K562 (cell line): ENCODE results near the gene KMT2C. TPM values are rescaled to one million over a fixed set of nuclear protein-coding genes. Genes with fewer than 3 reads are reported as not detected.

Experiments used
- ADNP ChIP-seq: fragments of 200-800 bp; sonication (Bioruptor generic); IDR thresholded peaks from 2 replicates; pipeline ENCODE4 v1.6.1; 2016; ENCODE audit warnings: missing genetic modification characterization, missing compliant biosample characterization
- ATF7 ChIP-seq: fragments of 450-650 bp; IDR thresholded peaks from 2 replicates; pipeline ENCODE4 v1.7.1; 2014; ENCODE audit warnings: mild to moderate bottlenecking, moderate library complexity
- BCOR ChIP-seq: fragments of 450-650 bp; IDR thresholded peaks from 2 replicates; pipeline ENCODE4 v1.6.1; 2016
- COPS2 ChIP-seq: fragments of 450-650 bp; conservative IDR thresholded peaks from 2 replicates; pipeline ENCODE4 v1.6.1; 2016; ENCODE audit warnings: mild to moderate bottlenecking, moderate library complexity
- CREM ChIP-seq: IDR thresholded peaks from 2 replicates; pipeline ENCODE4 v1.6.1; 2014; ENCODE audit warnings: antibody characterized with exemption, low read depth
- CSDE1 ChIP-seq, 2 experiments: fragments of 450-650 bp; IDR thresholded peaks; 2 replicates each; pipeline ENCODE4 v1.6.1; 2016; ENCODE audit warnings: mild to moderate bottlenecking in 1 of 2
- FOS ChIP-seq: IDR thresholded peaks from 3 replicates; pipeline ENCODE4 v1.6.1; 2011; ENCODE audit not compliant: insufficient read length; ENCODE audit errors: extremely low read depth
- KDM5B ChIP-seq: fragments of 200-600 bp; sonication (generic); IDR thresholded peaks from 2 replicates; pipeline ENCODE4 v1.6.1; 2012; ENCODE audit warnings: low read depth, mild to moderate bottlenecking, moderate library complexity, low read length, control low read depth, inconsistent platforms; ENCODE audit not compliant: insufficient replicate concordance
- MTA3 ChIP-seq: fragments of 450-650 bp; formaldehyde crosslinking; IDR thresholded peaks from 2 replicates; pipeline ENCODE4 v1.6.1; 2017; ENCODE audit warnings: mild to moderate bottlenecking, borderline replicate concordance
- MYNN ChIP-seq, 2 experiments: sonication (generic); formaldehyde crosslinking in 1 of 2; IDR thresholded peaks; 2 replicates each; pipeline versions ENCODE4 v1.5.0 to v1.6.1; 2016 to 2020; ENCODE audit warnings: antibody characterized with exemption in 1 of 2, missing genetic modification reagents in 1 of 2
- NCOA4 ChIP-seq: fragments of 450-650 bp; IDR thresholded peaks from 2 replicates; pipeline ENCODE4 v1.6.1; 2018; ENCODE audit warnings: mild to moderate bottlenecking; ENCODE audit not compliant: partially characterized antibody
- NFATC3 ChIP-seq: fragments of 450-650 bp; IDR thresholded peaks from 2 replicates; pipeline ENCODE4 v1.6.1; 2017; ENCODE audit warnings: mild to moderate bottlenecking
- OTX1 ChIP-seq: fragments of 450-650 bp; formaldehyde crosslinking; IDR thresholded peaks from 2 replicates; pipeline ENCODE4 v1.4.0; 2022; ENCODE audit warnings: mild to moderate bottlenecking
- RB1 ChIP-seq: fragments of 450-650 bp; IDR thresholded peaks from 2 replicates; pipeline ENCODE4 v1.6.1; 2017; ENCODE audit warnings: low read depth, mild to moderate bottlenecking
- RBM17 ChIP-seq: fragments of 200-400 bp; formaldehyde crosslinking; IDR thresholded peaks from 2 replicates; pipeline ENCODE4 v1.6.1; 2017; ENCODE audit warnings: low read depth, mild to moderate bottlenecking, low read length, borderline replicate concordance
- SAFB ChIP-seq: fragments of 200-400 bp; formaldehyde crosslinking; IDR thresholded peaks from 2 replicates; pipeline ENCODE4 v1.6.1; 2017; ENCODE audit warnings: low read depth, low read length, borderline replicate concordance
- TAF15 ChIP-seq: fragments of 200-400 bp; formaldehyde crosslinking; IDR thresholded peaks from 2 replicates; pipeline ENCODE4 v1.6.1; 2017; ENCODE audit warnings: mild to moderate bottlenecking, low read depth, low read length, moderate library complexity
- ZFP30 ChIP-seq: fragments of 250-450 bp; sonication (Bioruptor Pico); IDR thresholded peaks from 2 replicates; pipeline ENCODE4 v1.8.0; 2022; ENCODE audit warnings: moderate library complexity, mild to moderate bottlenecking, inconsistent platforms, borderline replicate concordance
- ZFPM2 ChIP-seq: fragments of 250-450 bp; sonication (Bioruptor Pico); IDR thresholded peaks from 2 replicates; pipeline ENCODE4 v1.5.1; 2022; ENCODE audit warnings: mild to moderate bottlenecking
- ZNF217 ChIP-seq: sonication (generic); formaldehyde crosslinking; IDR thresholded peaks from 2 replicates; pipeline ENCODE4 v1.8.0; 2022; ENCODE audit warnings: mild to moderate bottlenecking, missing genetic modification reagents
- ZNF3 ChIP-seq: fragments of 250-450 bp; sonication (Bioruptor Pico); IDR thresholded peaks from 2 replicates; pipeline ENCODE4 v1.5.0; 2021; ENCODE audit warnings: mild to moderate bottlenecking, moderate library complexity
- ZNF551 ChIP-seq: fragments of 250-450 bp; sonication (Bioruptor Pico); IDR thresholded peaks from 2 replicates; pipeline ENCODE4 v1.5.0; 2021; ENCODE audit warnings: mild to moderate bottlenecking, moderate library complexity
- polyA plus RNA-seq, 8 experiments: library from polyadenylated mRNA; depleted of rRNA in 4 of 8; stranded (reverse) in 5 of 8; unstranded in 3 of 8; fragments of >200 nt; fragmentation: Nextera tagmentation in 2 of 8; fragmentation: Illumina TruSeq in 1 of 8; extraction: Ambion mirVana in 2 of 8; extraction: Trizol in 1 of 8; gene quantifications; 2 replicates each; pipeline versions ENCODE4 v1.2.1 to v1.2.3, GENCODE V29; 2011 to 2014; ENCODE audit warnings: inconsistent platforms in 1 of 8, missing spikeins in 1 of 8
- total RNA-seq, 7 experiments: library from RNA; depleted of rRNA in 6 of 7; stranded (reverse); fragments of >200 nt in 6 of 7; fragmentation: Illumina TruSeq in 2 of 7; extraction: Trizol in 2 of 7; gene quantifications; 2 replicates each; pipeline versions ENCODE4 v1.2.1 to v1.2.3, GENCODE V29; 2011 to 2021; ENCODE audit warnings: low replicate concordance in 1 of 7
- TF ChIP-seq, protein P1 (sequence below): fragments of 200-400 bp; formaldehyde crosslinking; IDR thresholded peaks from 2 replicates; pipeline ENCODE4 v1.6.1; 2017; ENCODE audit warnings: mild to moderate bottlenecking, low read depth, low read length, moderate library complexity
- TF ChIP-seq, protein P2 (sequence below): sonication (generic); formaldehyde crosslinking; IDR thresholded peaks from 2 replicates; pipeline ENCODE4 v1.8.0; 2023; ENCODE audit warnings: mild to moderate bottlenecking, missing genetic modification reagents
- TF ChIP-seq, protein P3 (sequence below): IDR thresholded peaks from 2 replicates; pipeline ENCODE4 v1.6.1; 2016; ENCODE audit warnings: missing genetic modification characterization, missing compliant biosample characterization
- TF ChIP-seq, protein P4 (sequence below): sonication (generic); formaldehyde crosslinking; IDR thresholded peaks from 2 replicates; pipeline ENCODE4 v1.8.0; 2022; ENCODE audit warnings: mild to moderate bottlenecking, missing genetic modification reagents

The KMT2C gene
- total and polyA plus RNA-seq, 9 of the 15 experiments (the other 6 are each of a cell fraction or from before 2014, with no cell fraction given) = 4.9 to 67.8 (median 27.1) TPM

DNA sequence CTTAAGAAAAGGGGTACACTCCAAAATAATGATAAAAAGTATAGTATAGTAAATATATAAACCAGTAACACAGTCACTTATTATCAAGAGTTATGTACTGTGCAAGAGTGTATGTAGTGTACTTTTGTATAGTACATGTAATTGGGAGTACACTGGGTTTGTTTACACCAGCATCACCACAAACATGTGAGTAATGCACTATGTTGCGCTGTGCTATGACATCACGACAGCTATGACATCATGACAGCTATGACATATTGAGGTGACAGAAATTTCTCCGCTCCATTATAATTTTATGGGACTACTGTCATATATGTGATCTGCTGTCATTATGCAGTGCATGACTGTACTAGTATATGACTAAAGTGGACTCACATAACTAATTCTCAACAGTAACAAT is 84.6 kb downstream of the KMT2C start (continued):
- no peak for TF ChIP-seq NFATC3
- TF ChIP-seq BCOR = no peak
- TF ChIP-seq SAFB = no peak
- TF ChIP-seq, protein P1, sequence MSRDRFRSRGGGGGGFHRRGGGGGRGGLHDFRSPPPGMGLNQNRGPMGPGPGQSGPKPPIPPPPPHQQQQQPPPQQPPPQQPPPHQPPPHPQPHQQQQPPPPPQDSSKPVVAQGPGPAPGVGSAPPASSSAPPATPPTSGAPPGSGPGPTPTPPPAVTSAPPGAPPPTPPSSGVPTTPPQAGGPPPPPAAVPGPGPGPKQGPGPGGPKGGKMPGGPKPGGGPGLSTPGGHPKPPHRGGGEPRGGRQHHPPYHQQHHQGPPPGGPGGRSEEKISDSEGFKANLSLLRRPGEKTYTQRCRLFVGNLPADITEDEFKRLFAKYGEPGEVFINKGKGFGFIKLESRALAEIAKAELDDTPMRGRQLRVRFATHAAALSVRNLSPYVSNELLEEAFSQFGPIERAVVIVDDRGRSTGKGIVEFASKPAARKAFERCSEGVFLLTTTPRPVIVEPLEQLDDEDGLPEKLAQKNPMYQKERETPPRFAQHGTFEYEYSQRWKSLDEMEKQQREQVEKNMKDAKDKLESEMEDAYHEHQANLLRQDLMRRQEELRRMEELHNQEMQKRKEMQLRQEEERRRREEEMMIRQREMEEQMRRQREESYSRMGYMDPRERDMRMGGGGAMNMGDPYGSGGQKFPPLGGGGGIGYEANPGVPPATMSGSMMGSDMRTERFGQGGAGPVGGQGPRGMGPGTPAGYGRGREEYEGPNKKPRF = no peak
- no peak for TF ChIP-seq TAF15
- TF ChIP-seq CREM = peak; percentile 95
- no peak for TF ChIP-seq KDM5B
- no peak for TF ChIP-seq NCOA4
- no peak for TF ChIP-seq COPS2
- no peak for TF ChIP-seq ZNF551
- no peak for TF ChIP-seq ADNP (tag)
- TF ChIP-seq, protein P2, sequence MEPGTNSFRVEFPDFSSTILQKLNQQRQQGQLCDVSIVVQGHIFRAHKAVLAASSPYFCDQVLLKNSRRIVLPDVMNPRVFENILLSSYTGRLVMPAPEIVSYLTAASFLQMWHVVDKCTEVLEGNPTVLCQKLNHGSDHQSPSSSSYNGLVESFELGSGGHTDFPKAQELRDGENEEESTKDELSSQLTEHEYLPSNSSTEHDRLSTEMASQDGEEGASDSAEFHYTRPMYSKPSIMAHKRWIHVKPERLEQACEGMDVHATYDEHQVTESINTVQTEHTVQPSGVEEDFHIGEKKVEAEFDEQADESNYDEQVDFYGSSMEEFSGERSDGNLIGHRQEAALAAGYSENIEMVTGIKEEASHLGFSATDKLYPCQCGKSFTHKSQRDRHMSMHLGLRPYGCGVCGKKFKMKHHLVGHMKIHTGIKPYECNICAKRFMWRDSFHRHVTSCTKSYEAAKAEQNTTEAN (CRISPR knock-in tag) = no peak
- TF ChIP-seq MYNN (IDR thresholded peaks at IDR 0.05) = no peak
- no peak for TF ChIP-seq MYNN (CRISPR knock-in tag; IDR thresholded peaks at IDR 0.05)
- TF ChIP-seq, protein P3, sequence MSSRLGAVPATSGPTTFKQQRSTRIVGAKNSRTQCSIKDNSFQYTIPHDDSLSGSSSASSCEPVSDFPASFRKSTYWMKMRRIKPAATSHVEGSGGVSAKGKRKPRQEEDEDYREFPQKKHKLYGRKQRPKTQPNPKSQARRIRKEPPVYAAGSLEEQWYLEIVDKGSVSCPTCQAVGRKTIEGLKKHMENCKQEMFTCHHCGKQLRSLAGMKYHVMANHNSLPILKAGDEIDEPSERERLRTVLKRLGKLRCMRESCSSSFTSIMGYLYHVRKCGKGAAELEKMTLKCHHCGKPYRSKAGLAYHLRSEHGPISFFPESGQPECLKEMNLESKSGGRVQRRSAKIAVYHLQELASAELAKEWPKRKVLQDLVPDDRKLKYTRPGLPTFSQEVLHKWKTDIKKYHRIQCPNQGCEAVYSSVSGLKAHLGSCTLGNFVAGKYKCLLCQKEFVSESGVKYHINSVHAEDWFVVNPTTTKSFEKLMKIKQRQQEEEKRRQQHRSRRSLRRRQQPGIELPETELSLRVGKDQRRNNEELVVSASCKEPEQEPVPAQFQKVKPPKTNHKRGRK (tag) = no peak
- TF ChIP-seq RB1 = no peak
- TF ChIP-seq, protein P4, sequence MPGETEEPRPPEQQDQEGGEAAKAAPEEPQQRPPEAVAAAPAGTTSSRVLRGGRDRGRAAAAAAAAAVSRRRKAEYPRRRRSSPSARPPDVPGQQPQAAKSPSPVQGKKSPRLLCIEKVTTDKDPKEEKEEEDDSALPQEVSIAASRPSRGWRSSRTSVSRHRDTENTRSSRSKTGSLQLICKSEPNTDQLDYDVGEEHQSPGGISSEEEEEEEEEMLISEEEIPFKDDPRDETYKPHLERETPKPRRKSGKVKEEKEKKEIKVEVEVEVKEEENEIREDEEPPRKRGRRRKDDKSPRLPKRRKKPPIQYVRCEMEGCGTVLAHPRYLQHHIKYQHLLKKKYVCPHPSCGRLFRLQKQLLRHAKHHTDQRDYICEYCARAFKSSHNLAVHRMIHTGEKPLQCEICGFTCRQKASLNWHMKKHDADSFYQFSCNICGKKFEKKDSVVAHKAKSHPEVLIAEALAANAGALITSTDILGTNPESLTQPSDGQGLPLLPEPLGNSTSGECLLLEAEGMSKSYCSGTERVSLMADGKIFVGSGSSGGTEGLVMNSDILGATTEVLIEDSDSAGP (CRISPR knock-in tag) = no peak
- no peak for TF ChIP-seq ZFP30 (CRISPR knock-in tag)
- TF ChIP-seq MTA3 = peak; percentile 73; the same call in 1 of the 2 replicates
- no peak for TF ChIP-seq ZNF217
- no peak for TF ChIP-seq ZFPM2
- TF ChIP-seq FOS = no peak
- peak; percentile 54; the same call in 1 of the 2 replicates for TF ChIP-seq ATF7
- no peak for TF ChIP-seq OTX1
- no peak for TF ChIP-seq RBM17
- TF ChIP-seq CSDE1 (IDR thresholded peaks at IDR 0.05) = no peak
- TF ChIP-seq ZNF3 = no peak
